Endothelial cell of umbilical vein (primary cell): Measurements from ENCODE around the gene CALHM6.

Experiments used
- CTCF ChIP-seq, 2 donors: IDR thresholded peaks; 1 replicate in 1 of 2; 2 replicates in 1 of 2; pipeline ENCODE4 v1.5.1; 2011; ENCODE audit warnings: low read length in 2 of 2, mild to moderate bottlenecking in 2 of 2, moderate library complexity in 2 of 2, control low read depth in 1 of 2, inconsistent platforms in 1 of 2, low read depth in 1 of 2; ENCODE audit not compliant: insufficient read depth in 1 of 2; ENCODE audit errors: extremely low read depth in 1 of 2
- MAX ChIP-seq: IDR thresholded peaks from 2 replicates; pipeline ENCODE4 v1.6.1; 2011; ENCODE audit not compliant: insufficient read depth, insufficient read length

GRCh38 chr6:116458264-116458663 lies 2.9 kb upstream of the CALHM6 start:
- TF ChIP-seq CTCF (IDR thresholded peaks at IDR 0.05; ENCODE audit: extremely low read depth in 1 of 2, insufficient read depth in 1 of 2, low read depth in 1 of 2, low read length in 2 of 2), result no peak
- TF ChIP-seq MAX, result no peak
